ENCODE data around the gene TBP. TPM values are rescaled to one million over a fixed set of nuclear protein-coding genes. Genes with fewer than 3 reads are reported as not detected.
A peak's percentile ranks its signal among the peaks of the same experiment; 100 is the strongest.
"Not testable (repeated sequence)": the region's sequence is repeated elsewhere in the genome, so short reads cannot be mapped to it uniquely, and the experiment has no call there.

TBP gene
- 22.9 and 24.5 TPM in 2 replicates for total RNA-seq (2014; rRNA removed; shearing (Covaris generic))

- peak; percentile 99 for DNase-seq (ENCODE audit: low read depth)
Measured at GRCh38 chr6:170554013-170554795, at the start of gene TBP. TSS of gene TBP (plus strand) at chr6:170554369. CDS start at chr6:170557030, 2,661 bp downstream.

GRCh38 chr6:170504479-170504878 lies 49.7 kb upstream of the TBP start:
- DNase-seq (ENCODE audit: low read depth), result no peak

GRCh38 chr6:170505306-170505705 lies 48.9 kb upstream of the TBP start:
- DNase-seq (ENCODE audit: low read depth), result no peak

- DNase-seq (ENCODE audit: low read depth), result no peak
Measured at GRCh38 chr6:170506446-170506845, 47.7 kb upstream of the TBP start.

- DNase-seq (ENCODE audit: low read depth), result not testable (repeated sequence)
Measured at GRCh38 chr6:170507728-170508127, 46.4 kb upstream of the TBP start.

- not testable (repeated sequence) for DNase-seq (ENCODE audit: low read depth)
Measured at GRCh38 chr6:170508275-170508674, 45.9 kb upstream of the TBP start.

- DNase-seq (ENCODE audit: low read depth), result not testable (repeated sequence)
Measured at GRCh38 chr6:170508892-170509722, 45.1 kb upstream of the TBP start.

GRCh38 chr6:170509723-170510018 lies 44.5 kb upstream of the TBP start:
- no peak for DNase-seq (ENCODE audit: low read depth)

- no peak for DNase-seq (ENCODE audit: low read depth)
Measured at GRCh38 chr6:170510631-170511030, 43.5 kb upstream of the TBP start.

- no peak for DNase-seq (ENCODE audit: low read depth)
Measured at GRCh38 chr6:170512249-170512648, 41.9 kb upstream of the TBP start.

- DNase-seq (ENCODE audit: low read depth), result no peak
Measured at GRCh38 chr6:170514908-170515307, 39.3 kb upstream of the TBP start.

- DNase-seq (ENCODE audit: low read depth), result peak; percentile 77
Measured at GRCh38 chr6:170516783-170517616, 37.2 kb upstream of the TBP start.

GRCh38 chr6:170522565-170523183 lies 31.5 kb upstream of the TBP start:
- peak; percentile 17 for DNase-seq (ENCODE audit: low read depth)

GRCh38 chr6:170523256-170524171 lies 30.7 kb upstream of the TBP start:
- no peak for DNase-seq (ENCODE audit: low read depth)

GRCh38 chr6:170524172-170524502 lies 30.0 kb upstream of the TBP start:
- DNase-seq (ENCODE audit: low read depth), result no peak

- DNase-seq (ENCODE audit: low read depth), result no peak
Measured at GRCh38 chr6:170525795-170526194, 28.4 kb upstream of the TBP start.

GRCh38 chr6:170527995-170528394 lies 26.2 kb upstream of the TBP start:
- DNase-seq (ENCODE audit: low read depth), result not testable (repeated sequence)

- DNase-seq (ENCODE audit: low read depth), result peak; percentile 79
Measured at GRCh38 chr6:170529839-170530469, 24.2 kb upstream of the TBP start.

GRCh38 chr6:170532867-170533488 lies 21.2 kb upstream of the TBP start:
- DNase-seq (ENCODE audit: low read depth), result no peak

- no peak for DNase-seq (ENCODE audit: low read depth)
Measured at GRCh38 chr6:170533792-170534191, 20.4 kb upstream of the TBP start.

Measured in M059J (cell line).